T-cell (primary cell): ENCODE measurements around the gene SAMD15. TPM values are rescaled to one million over a fixed set of nuclear protein-coding genes. Genes with fewer than 3 reads are reported as not detected.
"Not testable (repeated sequence)": the region's sequence is repeated elsewhere in the genome, so short reads cannot be mapped to it uniquely, and the experiment has no call there.

ENCODE experiments used
- ATAC-seq, 4 experiments: fragments of 200-7000 bp in 3 of 4; fragments of 150-1000 bp in 1 of 4; cut with Tn5 transposase; replicated peaks in 1 of 4; 1 replicate in 3 of 4; 2 replicates in 1 of 4; pipeline ENCODE4 v1.10.0; 2021; ENCODE audit warnings: moderate library complexity in 3 of 4, mild to moderate bottlenecking in 2 of 4, moderate number of reproducible peaks in 1 of 4
- CTCF ChIA-PET, 2 donors: fragments of 300-600 bp; sonication (Branson Sonifier 250); formaldehyde crosslinking; loops; one replicate each; lab custom pipeline; 2022; ENCODE audit warnings: antibody characterized with exemption in 2 of 2; lab: Charles Lee
- POLR2A ChIA-PET, 2 donors: fragments of 300-600 bp; sonication (Branson Sonifier 250); formaldehyde crosslinking; loops; one replicate each; lab custom pipeline; 2022; ENCODE audit warnings: antibody characterized with exemption in 2 of 2; lab: Charles Lee
- DNase-seq, 35 experiments: peaks; one replicate each; pipeline versions ENCODE4 v3.0.0 to v3.0.0-alpha.2; 2013 to 2023
- H3K27ac ChIP-seq: one replicate; pipeline ENCODE4 v1.5.1; 2013; ENCODE audit warnings: low read length
- H3K27me3 ChIP-seq, 2 experiments: replicated peaks in 1 of 2; 1 replicate in 1 of 2; 2 replicates in 1 of 2; pipeline versions ENCODE4 v1.6.1 to v1.7.0; 2013; ENCODE audit warnings: low read length in 1 of 2, mixed read lengths in 1 of 2; ENCODE audit not compliant: control insufficient read depth in 2 of 2, insufficient read depth in 2 of 2; ENCODE audit errors: extremely low read depth in 1 of 2
- H3K36me3 ChIP-seq, 2 donors: 1 replicate in 1 of 2; 2 replicates in 1 of 2; pipeline versions ENCODE4 v1.6.1 to v1.7.0; 2013; ENCODE audit warnings: low read length in 1 of 2; ENCODE audit not compliant: control insufficient read depth in 2 of 2, insufficient read depth in 1 of 2; ENCODE audit errors: extremely low read depth in 1 of 2
- H3K4me1 ChIP-seq, 2 experiments: 1 replicate in 1 of 2; 2 replicates in 1 of 2; pipeline versions ENCODE4 v1.6.1 to v1.7.0; 2013; ENCODE audit warnings: low read length in 2 of 2, mixed read lengths in 1 of 2; ENCODE audit not compliant: insufficient read depth in 2 of 2, control insufficient read depth in 1 of 2; ENCODE audit errors: extremely low read depth in 1 of 2
- H3K4me3 ChIP-seq, 2 donors: 1 replicate in 1 of 2; 2 replicates in 1 of 2; pipeline versions ENCODE4 v1.5.1 to v1.7.0; 2013; ENCODE audit warnings: mild to moderate bottlenecking in 2 of 2, low read length in 1 of 2, moderate library complexity in 1 of 2; ENCODE audit not compliant: control insufficient read depth in 1 of 2; ENCODE audit errors: extremely low read depth in 1 of 2
- H3K9me3 ChIP-seq: 2 replicates; pipeline ENCODE4 v1.7.0; 2013
- H3K27ac Mint-ChIP-seq, 2 donors: one replicate each; pipeline ENCODE4 v1.8.0; 2020 to 2021; ENCODE audit warnings: mild to moderate bottlenecking in 2 of 2, mixed read lengths in 2 of 2
- H3K27me3 Mint-ChIP-seq, 2 donors: one replicate each; pipeline ENCODE4 v1.8.0; 2021 to 2022; ENCODE audit warnings: mixed read lengths in 2 of 2
- H3K36me3 Mint-ChIP-seq: one replicate; pipeline ENCODE4 v1.8.0; 2021; ENCODE audit warnings: mixed read lengths
- H3K4me1 Mint-ChIP-seq, 3 donors: one replicate each; pipeline ENCODE4 v1.8.0; 2020 to 2022; ENCODE audit warnings: mixed read lengths in 3 of 3, mild to moderate bottlenecking in 1 of 3
- H3K4me3 Mint-ChIP-seq, 3 donors: one replicate each; pipeline ENCODE4 v1.8.0; 2020 to 2022; ENCODE audit warnings: mild to moderate bottlenecking in 3 of 3, mixed read lengths in 3 of 3, moderate library complexity in 3 of 3
- H3K9me3 Mint-ChIP-seq, 3 donors: one replicate each; pipeline ENCODE4 v1.8.0; 2020 to 2022; ENCODE audit warnings: mixed read lengths in 3 of 3
- WGBS: methylation state at CpG from one replicate; pipeline ENCODE4 v1.1.5; 2013; ENCODE audit warnings: missing lambda C conversion rate; ENCODE audit not compliant: insufficient coverage; 5-methylcytosine and 5-hydroxymethylcytosine counted together
- total RNA-seq, 35 experiments: library from RNA in 6 of 35; stranded (reverse) in 6 of 35; fragments of 120-200 nt in 1 of 35; gene quantifications; one replicate each; pipeline versions ENCODE4 v1.2.1 to v1.2.4 and lab custom pipeline; 2013 to 2026

Gene SAMD15
- total RNA-seq, 5 donors from 2014 or later (not counting 1 experiment from before 2014, with no cell fraction given), result 0.15 to 0.75 (median 0.33) TPM; not detected in 1

- Mint-ChIP-seq H3K27me3 (no peaks in the 10 kb centered on the region), H3K27ac (no peak overlapping the region), H3K36me3 (no peaks in the 10 kb centered on the region), H3K9me3 (no peaks in the 10 kb centered on the region), H3K4me3 (no peak overlapping the region), H3K4me1 (peaks cover 12 to 16% (median 15%) of the 10 kb centered on the region in 3 donors)
- Histone ChIP-seq H3K9me3 (no peaks in the 10 kb centered on the region), H3K27ac (no peak overlapping the region), H3K36me3 (no peaks in the 10 kb centered on the region), H3K4me3 (no peak overlapping the region), H3K27me3 (no peaks in the 10 kb centered on the region), H3K4me1 (no peaks in the 10 kb centered on the region)
- no peak for ATAC-seq
- DNase-seq, result peak in 1 of 35 experiments; percentile 3
- 60% methylated on average over 1 of the region's 3 CpGs for WGBS
- ChIA-PET CTCF (no interaction called here), POLR2A (no interaction called here)
Observed at GRCh38 chr14:77409131-77409533, 32.0 kb downstream of the SAMD15 start.

- H3K36me3 Mint-ChIP-seq, H3K27ac ChIP-seq, POLR2A ChIA-PET, H3K9me3 ChIP-seq, H3K4me3 ChIP-seq, DNase-seq, H3K36me3 ChIP-seq, CTCF ChIA-PET, H3K27ac Mint-ChIP-seq, H3K27me3 ChIP-seq, H3K4me1 Mint-ChIP-seq, ATAC-seq, H3K4me3 Mint-ChIP-seq, H3K27me3 Mint-ChIP-seq, H3K4me1 ChIP-seq: not testable (repeated sequence)
- WGBS, result no CpG with 5 or more reads among the region's 10 CpGs
- H3K9me3 Mint-ChIP-seq, result peaks cover 12 to 22% (median 18%) of the 10 kb centered on the region in 3 donors
Observed at GRCh38 chr14:77415403-77416030, 38.3 kb downstream of the SAMD15 start.

- H3K27ac ChIP-seq, H3K4me3 Mint-ChIP-seq, H3K4me1 Mint-ChIP-seq, H3K27ac Mint-ChIP-seq, H3K9me3 ChIP-seq, H3K36me3 Mint-ChIP-seq, H3K27me3 Mint-ChIP-seq, H3K4me1 ChIP-seq, H3K27me3 ChIP-seq, ATAC-seq, CTCF ChIA-PET, DNase-seq, H3K4me3 ChIP-seq, POLR2A ChIA-PET, H3K36me3 ChIP-seq: not testable (repeated sequence)
- peaks cover 12 to 22% (median 18%) of the 10 kb centered on the region in 3 donors for H3K9me3 Mint-ChIP-seq
- no CpG with 5 or more reads among the region's 3 CpGs for WGBS
Observed at GRCh38 chr14:77416098-77416497, 38.9 kb downstream of the SAMD15 start.

GRCh38 chr14:77416836-77417235 lies 39.7 kb downstream of the SAMD15 start:
- no peak overlapping the region for H3K4me3 Mint-ChIP-seq
- Histone ChIP-seq H3K4me1 (no peaks in the 10 kb centered on the region), H3K36me3 (peaks cover 0 to 3% of the 10 kb centered on the region in 2 donors), H3K9me3 (no peaks in the 10 kb centered on the region), H3K27me3 (no peaks in the 10 kb centered on the region), H3K4me3 (no peak overlapping the region), H3K27ac (no peak overlapping the region)
- CTCF ChIA-PET, result no interaction called here
- WGBS, result no CpG with 5 or more reads among the region's 8 CpGs
- H3K27me3 Mint-ChIP-seq, result no peaks in the 10 kb centered on the region
- H3K4me1 Mint-ChIP-seq, result no peaks in the 10 kb centered on the region
- H3K36me3 Mint-ChIP-seq, result peaks cover 14% of the 10 kb centered on the region
- POLR2A ChIA-PET, result no interaction called here
- ATAC-seq, result no peak
- no peak for DNase-seq
- peaks cover 12 to 29% (median 24%) of the 10 kb centered on the region in 3 donors for H3K9me3 Mint-ChIP-seq
- H3K27ac Mint-ChIP-seq, result no peak overlapping the region

GRCh38 chr14:77421201-77421600 lies 44.0 kb downstream of the SAMD15 start:
- H3K4me3 ChIP-seq, result no peak overlapping the region
- Mint-ChIP-seq H3K27me3 (no peaks in the 10 kb centered on the region), H3K36me3 (peaks cover 56% of the 10 kb centered on the region), H3K9me3 (peaks cover 12 to 30% (median 27%) of the 10 kb centered on the region in 3 donors), H3K4me3 (no peak overlapping the region), H3K27ac (no peak overlapping the region), H3K4me1 (no peaks in the 10 kb centered on the region)
- DNase-seq, result no peak
- POLR2A ChIA-PET, result no interaction called here
- peaks cover 0 to 40% of the 10 kb centered on the region in 2 donors for H3K36me3 ChIP-seq
- no peak overlapping the region for H3K27ac ChIP-seq
- CTCF ChIA-PET, result no interaction called here
- no CpG with 5 or more reads among the region's 2 CpGs for WGBS
- H3K27me3 ChIP-seq, result no peaks in the 10 kb centered on the region
- no peaks in the 10 kb centered on the region for H3K9me3 ChIP-seq
- no peak for ATAC-seq
- H3K4me1 ChIP-seq, result no peaks in the 10 kb centered on the region

- POLR2A ChIA-PET, result no interaction called here
- H3K27ac ChIP-seq, result no peak within 1 kb of the TSS
- H3K36me3 ChIP-seq, result peaks cover 12 to 61% of the 10 kb centered on the region in 2 donors
- Mint-ChIP-seq H3K36me3 (peaks cover 78% of the 10 kb centered on the region), H3K27me3 (no peaks in the 10 kb centered on the region), H3K4me3 (no peak within 1 kb of the TSS), H3K9me3 (peaks cover 7 to 19% (median 19%) of the 10 kb centered on the region in 3 donors), H3K4me1 (no peaks in the 10 kb centered on the region), H3K27ac (no peak within 1 kb of the TSS)
- H3K9me3 ChIP-seq, result no peaks in the 10 kb centered on the region
- WGBS, result 100% methylated on average over 1 of the region's 1 CpG
- no peak within 1 kb of the TSS for H3K4me3 ChIP-seq
- H3K27me3 ChIP-seq, result no peaks in the 10 kb centered on the region
- no peaks in the 10 kb centered on the region for H3K4me1 ChIP-seq
- ATAC-seq (no peak), DNase-seq (no peak)
- CTCF ChIA-PET, result no interaction called here
Observed at GRCh38 chr14:77423423-77423822, 46.2 kb downstream of the SAMD15 start, which contains the start of gene NOXRED1. TSS of gene NOXRED1 (minus strand) at chr14:77423523. CDS start at chr14:77422889, 634 bp downstream.
